TTC549 (cell line): ENCODE measurements around the gene DNAJC18.
A peak's percentile ranks its signal among the peaks of the same experiment; 100 is the strongest.
"Not testable (repeated sequence)": the region's sequence is repeated elsewhere in the genome, so short reads cannot be mapped to it uniquely, and the experiment has no call there.

Source experiments
- FAIRE-seq: peaks from 2 replicates; lab custom pipeline; 2012; peaks lifted over from hg19 to GRCh38; lab: Jason Lieb, UNC

The DNAJC18 gene

GRCh38 chr5:139426203-139426885 lies 13.0 kb downstream of the DNAJC18 start:
- FAIRE-seq = no peak

DNA sequence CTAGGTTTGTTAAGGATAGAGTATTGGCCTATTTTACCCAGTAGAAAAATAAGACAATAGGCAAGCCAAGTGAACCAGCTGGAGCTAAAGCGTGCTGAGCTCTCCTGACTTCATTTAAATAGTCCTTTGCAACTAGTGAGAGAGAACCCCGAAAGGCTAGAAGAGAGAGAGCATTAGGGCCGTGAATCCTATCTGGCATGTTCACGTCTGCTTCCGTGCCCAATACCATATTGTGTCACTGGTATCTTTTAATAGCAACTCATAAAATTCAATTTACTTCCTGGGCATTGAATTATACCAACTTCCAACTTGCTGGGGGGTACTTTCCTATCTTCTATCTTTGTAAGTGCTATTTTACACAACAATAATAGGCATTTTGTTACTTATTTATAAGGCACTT lies 13.8 kb downstream of the DNAJC18 start:
- no peak for FAIRE-seq

DNA sequence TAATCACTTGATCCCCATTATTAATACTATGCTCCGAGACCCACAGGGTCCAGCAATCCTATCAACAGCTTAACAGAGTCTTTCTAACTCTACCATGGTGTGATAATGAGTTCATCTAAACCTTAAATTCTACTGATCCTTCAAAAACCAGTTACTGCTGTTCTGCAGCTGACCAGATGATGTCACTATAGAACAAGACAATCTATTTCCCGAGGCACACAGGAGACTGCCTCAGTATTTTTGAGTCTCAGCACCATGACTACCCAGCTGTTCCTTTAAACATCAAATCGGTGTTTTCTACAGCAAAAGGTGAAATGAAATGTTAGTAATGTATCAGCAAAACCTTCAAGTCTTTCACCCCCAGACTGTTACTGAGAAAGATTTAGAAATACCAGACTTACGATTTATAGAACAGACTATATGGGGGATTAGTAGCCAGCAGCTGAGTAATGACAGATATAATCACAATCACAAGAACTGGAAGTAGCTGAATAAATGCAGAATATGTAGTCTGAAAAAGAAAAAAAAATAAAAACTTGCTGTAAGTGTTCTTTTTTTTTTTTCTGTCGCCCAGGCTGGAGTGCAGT lies 16.9 kb downstream of the DNAJC18 start:
- FAIRE-seq = peak; percentile 90

DNA sequence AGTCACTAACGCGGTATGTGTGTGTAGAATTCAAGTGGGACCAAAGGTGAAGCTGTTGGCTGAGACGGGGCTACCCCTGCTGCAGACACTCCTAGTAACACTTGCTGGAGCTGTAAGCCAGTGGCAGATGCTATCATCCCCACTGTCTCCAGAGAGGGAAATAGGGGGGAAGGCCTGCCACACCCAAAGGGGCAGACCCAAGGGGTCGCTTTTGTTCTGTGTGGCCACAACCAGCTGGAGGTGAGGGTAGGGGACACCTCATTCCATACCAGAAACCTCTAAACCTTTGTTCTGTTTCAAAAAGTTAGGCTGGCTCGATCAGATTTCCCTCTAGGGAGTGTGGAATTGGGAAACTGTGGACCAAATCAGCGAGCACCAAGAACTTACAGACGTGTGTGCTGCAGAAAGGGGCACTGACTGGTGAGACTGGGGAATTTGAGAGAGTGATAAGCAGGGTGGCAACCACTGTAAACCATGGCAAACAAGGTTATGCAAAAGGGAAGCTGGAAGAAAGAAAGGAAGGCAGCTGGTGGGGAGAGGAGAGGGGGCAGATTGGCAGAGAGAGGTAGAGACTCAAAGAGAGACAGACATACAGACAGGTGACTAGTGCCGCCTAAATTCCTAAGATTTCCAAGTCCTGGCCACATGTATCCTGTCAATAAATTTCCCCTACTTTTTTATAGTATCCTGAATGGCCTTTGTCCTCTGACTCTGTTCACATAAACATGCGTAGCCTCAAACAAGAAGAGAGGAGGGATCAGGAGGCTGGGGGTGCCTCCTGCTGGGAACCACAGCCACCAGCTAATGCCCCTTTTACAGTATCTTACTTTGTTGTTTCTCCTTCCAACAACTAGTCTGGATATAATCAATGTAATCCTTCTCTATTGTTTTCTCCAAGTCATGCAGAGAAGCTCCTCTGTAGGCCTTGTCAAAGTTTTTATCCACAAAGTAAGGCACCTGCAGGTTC lies 19.8 kb downstream of the DNAJC18 start:
- FAIRE-seq = no peak

DNA sequence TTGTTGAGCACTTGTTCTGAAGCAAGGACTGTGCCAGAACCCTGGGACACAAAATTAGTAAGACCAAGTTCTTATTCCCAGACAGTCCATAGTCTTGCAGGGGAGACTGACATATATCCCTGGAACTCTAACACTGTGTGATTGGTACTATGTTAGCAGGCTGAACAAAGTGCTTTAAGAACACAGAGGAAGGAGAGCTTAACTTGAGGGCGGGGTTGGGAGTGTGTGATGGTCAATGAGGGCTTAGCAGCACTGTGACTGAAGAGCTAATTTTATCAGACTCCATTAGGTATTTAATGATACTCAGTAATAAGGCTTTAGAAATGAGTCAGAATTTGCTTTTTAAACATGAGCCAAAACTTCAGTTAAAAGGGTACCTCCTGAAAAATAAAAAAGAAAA lies 20.5 kb downstream of the DNAJC18 start:
- FAIRE-seq = no peak

DNA sequence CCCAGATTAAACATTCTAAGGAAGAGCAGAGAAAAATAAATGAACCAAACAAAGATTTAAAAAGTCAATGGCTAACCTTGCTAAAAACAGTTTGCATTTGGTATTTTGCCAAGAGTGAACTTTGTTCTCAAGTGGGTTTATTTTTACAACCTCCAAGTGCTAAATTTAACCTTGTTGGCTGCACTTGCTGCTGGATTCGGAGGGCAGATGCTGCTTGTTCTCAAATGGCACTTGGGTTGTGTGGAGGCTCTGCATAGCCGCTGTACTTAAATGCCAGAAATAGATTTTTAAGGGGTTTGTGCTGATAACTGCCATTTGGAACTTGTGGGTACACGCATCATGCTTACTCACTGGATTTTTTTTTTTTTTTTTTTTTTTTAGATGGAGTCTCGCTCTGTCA lies 22.1 kb downstream of the DNAJC18 start:
- FAIRE-seq = no peak

- FAIRE-seq = no peak
These were observed 22.7 kb downstream of the DNAJC18 start for GRCh38 chr5:139416651-139417050.

DNA sequence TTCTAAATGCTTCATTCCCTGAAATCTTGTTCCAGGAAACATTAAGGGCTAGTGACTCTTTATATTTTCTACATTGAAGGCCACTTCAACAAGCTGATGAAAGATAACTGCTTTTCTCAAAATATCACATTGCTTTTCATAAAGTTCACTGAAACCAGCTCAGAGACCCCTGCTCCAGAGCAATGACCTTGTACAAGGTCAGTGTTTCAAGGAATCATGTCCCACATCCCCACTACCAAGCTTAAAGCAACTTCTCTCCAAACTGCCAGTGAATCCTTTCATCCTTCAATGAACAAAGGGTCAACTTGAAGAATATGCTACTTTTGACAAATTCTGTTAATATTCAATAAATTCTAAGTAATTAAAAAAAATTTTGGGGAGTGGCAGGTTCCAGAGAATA lies 23.5 kb downstream of the DNAJC18 start:
- no peak for FAIRE-seq

GRCh38 chr5:139415221-139415861 lies 24.0 kb downstream of the DNAJC18 start:
- no peak for FAIRE-seq

- no peak for FAIRE-seq
These were observed 24.7 kb downstream of the DNAJC18 start for GRCh38 chr5:139414581-139415130.

- FAIRE-seq = no peak
These were observed 25.4 kb downstream of the DNAJC18 start for GRCh38 chr5:139413963-139414362.

DNA sequence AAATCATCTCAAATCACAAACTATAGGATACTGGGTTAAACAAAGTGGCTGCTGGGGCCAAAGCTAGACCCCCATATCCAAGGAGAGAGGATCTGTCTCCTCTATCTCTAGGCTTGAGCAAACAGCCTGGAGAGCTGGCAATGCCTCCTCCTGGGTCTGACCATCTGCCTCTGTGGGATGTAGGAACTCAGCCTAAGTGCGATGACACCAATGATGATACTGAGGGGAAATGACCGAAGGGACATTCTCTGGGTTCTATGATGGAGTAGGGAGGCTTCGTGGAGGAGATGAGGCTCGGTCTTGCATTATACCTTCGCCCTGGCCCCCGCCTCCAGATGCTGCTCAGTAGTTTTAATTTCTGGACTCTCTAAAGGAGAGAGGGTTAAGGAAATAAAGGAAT lies 26.2 kb downstream of the DNAJC18 start:
- FAIRE-seq = no peak

DNA sequence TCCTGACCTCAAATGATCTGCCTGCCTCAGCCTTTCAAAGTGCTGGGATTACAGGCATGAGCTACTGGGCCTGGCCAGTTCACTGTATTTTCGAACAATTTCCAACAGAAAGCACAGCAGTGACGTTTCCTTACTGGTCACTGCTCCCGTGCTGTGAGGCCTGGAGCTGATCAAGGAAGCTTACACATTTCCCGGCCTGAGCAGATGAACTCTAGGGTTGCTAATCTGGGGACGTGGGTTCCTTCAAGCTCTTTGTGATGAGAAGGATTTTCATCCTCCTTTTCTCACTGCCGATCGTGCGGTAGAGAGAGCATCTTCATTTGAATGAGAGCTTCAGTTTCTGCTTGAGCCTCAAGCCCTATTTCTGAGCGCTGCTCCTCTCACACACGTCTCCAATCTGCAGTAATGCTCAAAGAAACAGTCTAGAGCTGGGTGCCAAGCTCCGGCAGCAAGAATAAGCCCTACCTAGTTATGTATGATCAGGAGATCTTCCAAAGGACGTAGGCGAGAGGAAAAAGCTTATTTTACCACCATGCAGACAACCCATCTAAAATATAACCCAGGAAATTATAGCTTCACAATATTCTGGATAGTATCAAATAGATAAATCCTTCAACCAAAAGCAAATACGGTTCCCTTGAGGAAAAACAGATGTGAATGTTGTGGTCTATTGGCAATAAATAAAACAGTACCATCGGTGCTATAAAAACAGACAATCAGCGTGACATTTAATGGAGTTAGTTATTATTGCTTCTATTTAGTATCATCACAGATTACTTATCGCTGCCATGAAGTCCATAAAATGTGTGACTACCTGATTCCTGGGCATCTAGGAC lies 28.1 kb downstream of the DNAJC18 start:
- FAIRE-seq = no peak

- FAIRE-seq = no peak
These were observed 29.0 kb downstream of the DNAJC18 start for GRCh38 chr5:139410121-139410992.

- not testable (repeated sequence) for FAIRE-seq
These were observed 30.2 kb downstream of the DNAJC18 start for GRCh38 chr5:139409116-139409515.

DNA sequence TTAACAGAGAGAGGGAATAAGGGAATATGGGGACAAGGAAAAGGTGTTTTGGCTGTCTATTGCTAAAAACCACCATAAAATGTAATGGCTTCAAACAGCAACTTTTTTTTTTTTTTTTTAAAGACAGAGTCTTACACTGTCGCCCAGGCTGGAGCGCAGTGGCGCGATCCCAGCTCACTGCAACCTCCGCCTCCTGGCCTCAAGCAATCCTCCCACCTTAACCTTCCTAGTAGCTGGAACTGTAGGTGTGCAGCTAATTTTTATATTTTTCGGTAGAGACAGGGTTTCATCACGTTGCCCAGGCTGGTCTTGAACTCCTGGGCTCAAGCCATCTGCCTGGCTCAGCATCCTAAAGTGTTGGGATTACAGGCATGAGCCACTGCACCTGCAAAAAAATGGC lies 31.1 kb downstream of the DNAJC18 start:
- FAIRE-seq = no peak

DNA sequence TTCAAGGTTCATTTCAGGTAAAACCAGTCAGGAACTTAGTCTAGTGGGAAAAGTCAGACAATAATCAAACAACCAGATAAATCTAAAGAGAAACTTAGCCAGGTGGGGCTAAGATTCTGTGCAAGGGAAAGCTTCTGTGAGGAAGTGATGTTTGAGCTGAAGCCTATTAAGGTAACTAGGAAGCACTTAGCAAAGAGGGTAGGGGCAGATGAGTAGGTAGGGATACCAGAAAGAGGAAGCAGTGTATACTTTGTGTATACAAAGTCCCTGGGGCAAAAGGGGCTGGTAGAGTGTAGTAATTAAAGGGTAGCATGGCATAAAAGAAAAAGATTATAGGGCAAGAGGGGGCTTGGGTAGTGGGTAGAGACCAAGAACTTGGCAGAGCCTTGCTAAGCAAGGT lies 31.8 kb downstream of the DNAJC18 start:
- FAIRE-seq = no peak

GRCh38 chr5:139406963-139407362 lies 32.4 kb downstream of the DNAJC18 start:
- FAIRE-seq = no peak

DNA sequence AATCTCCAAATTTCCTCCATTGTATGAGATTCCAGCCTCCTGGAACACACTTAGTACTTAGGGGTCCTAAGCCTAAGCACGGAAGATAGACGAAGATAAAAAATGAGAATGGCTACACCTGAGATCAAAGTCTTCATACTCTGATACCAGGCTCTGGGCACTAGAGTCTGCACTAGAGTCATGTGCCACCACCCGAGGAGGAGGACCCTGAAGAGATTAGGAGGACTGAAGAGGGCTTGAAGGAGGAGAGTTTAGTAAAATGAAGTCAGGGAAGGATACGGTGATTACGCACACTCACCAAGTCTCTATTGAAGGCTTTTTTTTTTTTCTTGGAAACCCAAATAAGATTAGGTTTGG lies 34.9 kb downstream of the DNAJC18 start:
- FAIRE-seq = no peak

- peak; percentile 86 for FAIRE-seq
These were observed 35.4 kb downstream of the DNAJC18 start, which contains the start of gene SPATA24 for GRCh38 chr5:139403787-139404483. SPATA24 (minus strand) TSS chr5:139404089; CDS start chr5:139404060, 29 bp downstream.
